Measurements from ENCODE around the gene ITPR2. TPM values are rescaled to one million over a fixed set of nuclear protein-coding genes. Genes with fewer than 3 reads are reported as not detected.

The ITPR2 gene
- total RNA-seq, 2 experiments from 2014 or later, result 25.6 to 44.7 TPM

- POLR2A ChIA-PET, result interaction anchor here (0.7 to 1.0 kb wide), 2 partner anchors 29 to 384 kb away, joined by 3 read pairs; no protein-coding TSS in a partner anchor
- H3K9me3 ChIP-seq (ENCODE audit: low read length), result no peaks in the 10 kb centered on the region
These were observed 261.4 kb downstream of the ITPR2 start for GRCh38 chr12:26571560-26571959.

DNA sequence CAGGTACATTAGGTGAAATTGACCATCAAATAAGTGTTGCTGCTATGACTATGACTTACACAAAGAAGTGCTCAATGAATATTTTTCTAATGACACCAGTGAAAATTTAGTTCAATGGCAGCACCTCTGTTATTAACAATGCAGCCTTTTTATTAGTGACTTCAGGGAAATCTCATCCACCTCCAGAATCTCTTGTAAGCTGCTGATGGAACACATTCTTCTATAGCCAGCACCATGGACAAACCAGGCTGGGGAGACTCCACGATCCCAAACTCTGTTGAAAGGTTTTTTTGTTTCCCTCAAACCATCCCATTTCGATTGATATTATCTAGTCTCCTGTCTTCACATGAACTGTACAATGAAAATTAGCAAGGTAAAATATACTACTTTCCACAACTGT is 265.9 kb downstream of the ITPR2 start:
- H3K36me3 ChIP-seq (ENCODE audit: insufficient read depth, low read length), result no peaks in the 10 kb centered on the region
- no peaks in the 10 kb centered on the region for H4K20me1 ChIP-seq (ENCODE audit: insufficient read depth, low read length)
- H3K9me3 ChIP-seq (ENCODE audit: low read length), result no peaks in the 10 kb centered on the region
- H3K9me2 ChIP-seq (ENCODE audit: insufficient read depth, low read length), result no peaks in the 10 kb centered on the region
- H2AFZ ChIP-seq (ENCODE audit: low read length), result no peak overlapping the region
- no peak overlapping the region for H3K27ac ChIP-seq (ENCODE audit: low read depth, low read length, poor library complexity, severe bottlenecking)
- no peak overlapping the region for H3K4me2 ChIP-seq (ENCODE audit: low read length)
- TF ChIP-seq CTCF (conservative IDR thresholded peaks at IDR 0.05; ENCODE audit: low read length), result no peak
- no peak for TF ChIP-seq EZH2phosphoT487 (IDR thresholded peaks at IDR 0.05; ENCODE audit: borderline replicate concordance, low read depth, low read length)
- peaks cover 4% of the 10 kb centered on the region for H3K4me1 ChIP-seq (ENCODE audit: insufficient read depth, low read length, poor library complexity, severe bottlenecking)
- DNase-seq (ENCODE audit: low spot score), result no peak
- ChIA-PET POLR2A (interaction anchor here (0.5 kb wide), 1 partner anchor 1245 kb away, joined by 3 read pairs; no protein-coding TSS in a partner anchor), CTCF (ENCODE audit: unreplicated experiment) (no interaction called here)
- no peaks in the 10 kb centered on the region for H3K79me2 ChIP-seq (ENCODE audit: insufficient read depth, low read depth, low read length)
- no TSS peak for BruUV-seq (replicated peaks)
- H3K4me3 ChIP-seq (ENCODE audit: low read depth, low read length, poor library complexity, severe bottlenecking), result no peak overlapping the region
- intact Hi-C loops (cut with micrococcal nuclease; ENCODE audit: unreplicated experiment), result no loop called here

More at GRCh38 chr12:26571560-26571959, 261.4 kb downstream of the ITPR2 start:
- Histone ChIP-seq H2AFZ (ENCODE audit: low read length) (no peak overlapping the region), H3K36me3 (ENCODE audit: insufficient read depth, low read length) (no peaks in the 10 kb centered on the region), H3K4me1 (ENCODE audit: insufficient read depth, low read length, poor library complexity, severe bottlenecking) (peaks cover 4% of the 10 kb centered on the region), H3K27ac (ENCODE audit: low read depth, low read length, poor library complexity, severe bottlenecking) (no peak overlapping the region), H4K20me1 (ENCODE audit: insufficient read depth, low read length) (no peaks in the 10 kb centered on the region), H3K79me2 (ENCODE audit: insufficient read depth, low read depth, low read length) (no peaks in the 10 kb centered on the region), H3K4me3 (ENCODE audit: low read depth, low read length, poor library complexity, severe bottlenecking) (no peak overlapping the region), H3K9me2 (ENCODE audit: insufficient read depth, low read length) (no peaks in the 10 kb centered on the region), H3K4me2 (ENCODE audit: low read length) (no peak overlapping the region)
- DNase-seq (ENCODE audit: low spot score), result no peak
- TF ChIP-seq EZH2phosphoT487 (IDR thresholded peaks at IDR 0.05; ENCODE audit: borderline replicate concordance, low read depth, low read length), result no peak
- no peak for TF ChIP-seq CTCF (conservative IDR thresholded peaks at IDR 0.05; ENCODE audit: low read length)
- CTCF ChIA-PET (ENCODE audit: unreplicated experiment), result interaction anchor here (0.5 kb wide), 1 partner anchor 126 kb away, joined by 3 read pairs; no protein-coding TSS in a partner anchor
- no TSS peak for BruUV-seq (replicated peaks)
- intact Hi-C loops (cut with micrococcal nuclease; ENCODE audit: unreplicated experiment), result no loop called here

GRCh38 chr12:26566675-26567074 is 266.3 kb downstream of the ITPR2 start:
- no peak for TF ChIP-seq CTCF (conservative IDR thresholded peaks at IDR 0.05; ENCODE audit: low read length)
- TF ChIP-seq EZH2phosphoT487 (IDR thresholded peaks at IDR 0.05; ENCODE audit: borderline replicate concordance, low read depth, low read length), result no peak
- H3K27ac ChIP-seq (ENCODE audit: low read depth, low read length, poor library complexity, severe bottlenecking), result no peak overlapping the region
- no peak for DNase-seq (ENCODE audit: low spot score)
- ChIA-PET POLR2A (no interaction called here), CTCF (ENCODE audit: unreplicated experiment) (no interaction called here)
- peaks cover 4% of the 10 kb centered on the region for H3K4me1 ChIP-seq (ENCODE audit: insufficient read depth, low read length, poor library complexity, severe bottlenecking)
- H2AFZ ChIP-seq (ENCODE audit: low read length), result no peak overlapping the region
- H3K79me2 ChIP-seq (ENCODE audit: insufficient read depth, low read depth, low read length), result no peaks in the 10 kb centered on the region
- H3K9me3 ChIP-seq (ENCODE audit: low read length), result no peaks in the 10 kb centered on the region
- no TSS peak for BruUV-seq (replicated peaks)
- H3K36me3 ChIP-seq (ENCODE audit: insufficient read depth, low read length), result no peaks in the 10 kb centered on the region
- no peak overlapping the region for H3K4me3 ChIP-seq (ENCODE audit: low read depth, low read length, poor library complexity, severe bottlenecking)
- no peak overlapping the region for H3K4me2 ChIP-seq (ENCODE audit: low read length)
- no peaks in the 10 kb centered on the region for H4K20me1 ChIP-seq (ENCODE audit: insufficient read depth, low read length)
- intact Hi-C loops (cut with micrococcal nuclease; ENCODE audit: unreplicated experiment), result no loop called here
- no peaks in the 10 kb centered on the region for H3K9me2 ChIP-seq (ENCODE audit: insufficient read depth, low read length)
